NCI-H82 treated with DMSO at 0.1 percent for 48 hours (cell line): ENCODE measurements around the gene RIPK4.
"Not testable (repeated sequence)": the region's sequence is repeated elsewhere in the genome, so short reads cannot be mapped to it uniquely, and the experiment has no call there.

ENCODE experiments used
- DNase-seq: peaks from one replicate; lab custom pipeline; 2025; ENCODE audit not compliant: unreplicated experiment; lab: John Stamatoyannopoulos, UW

RIPK4 gene

DNA sequence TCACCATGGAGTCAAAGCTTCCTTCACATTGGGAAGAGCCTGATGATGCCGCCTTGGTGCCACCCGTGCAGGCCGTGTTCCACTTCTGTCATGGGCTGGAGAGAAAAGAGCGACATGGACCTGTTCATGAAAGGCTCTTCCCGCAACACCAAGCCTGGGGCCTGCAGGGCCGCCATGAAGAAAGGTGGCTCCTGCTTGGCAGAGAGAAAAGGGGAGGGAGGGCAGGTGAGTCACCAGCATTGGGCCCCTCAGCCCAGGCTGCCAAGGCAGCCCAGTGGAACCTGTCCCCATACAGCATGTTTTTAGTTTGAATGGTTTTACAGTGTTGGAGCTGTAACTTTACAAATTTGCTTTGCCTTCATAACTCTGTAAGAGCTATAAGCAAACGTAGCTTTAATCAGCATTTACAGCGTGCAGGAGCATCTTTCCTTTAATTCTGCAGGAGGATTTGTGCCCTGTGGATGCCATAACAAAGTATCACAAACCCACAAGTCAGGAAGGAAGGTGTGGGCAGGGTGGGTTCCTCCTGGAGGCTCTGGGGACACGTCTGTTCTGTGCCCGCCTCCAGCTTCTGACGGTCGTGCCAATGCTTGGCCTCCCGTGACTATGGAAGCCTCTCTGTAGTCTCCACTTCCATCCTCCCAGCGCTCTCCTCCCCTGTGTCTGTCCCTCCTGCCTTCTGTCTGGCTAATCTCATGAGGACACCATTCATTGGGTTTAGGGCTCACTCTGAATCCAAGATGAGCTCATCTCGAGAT lies 49.1 kb downstream of the RIPK4 start:
- no peak for DNase-seq

DNA sequence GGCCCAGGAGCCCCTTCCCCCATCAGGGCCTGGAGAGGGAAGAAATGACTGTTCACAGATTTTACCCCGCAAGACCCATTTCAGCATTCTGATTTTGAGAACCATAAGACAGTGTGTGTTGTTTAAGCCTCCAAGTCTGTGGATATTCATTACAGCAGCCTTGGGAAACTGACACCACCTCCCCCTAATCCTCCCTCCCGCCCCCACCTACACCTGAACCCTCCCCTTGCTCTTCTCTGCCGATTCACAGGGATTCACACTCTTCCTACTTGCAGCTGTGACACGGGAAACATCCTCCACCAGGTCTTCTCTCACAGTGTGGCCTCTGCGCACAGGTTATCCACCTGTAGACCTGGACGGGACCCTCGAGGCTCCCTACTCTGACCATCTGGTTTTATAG lies 50.1 kb downstream of the RIPK4 start:
- no peak for DNase-seq

DNA sequence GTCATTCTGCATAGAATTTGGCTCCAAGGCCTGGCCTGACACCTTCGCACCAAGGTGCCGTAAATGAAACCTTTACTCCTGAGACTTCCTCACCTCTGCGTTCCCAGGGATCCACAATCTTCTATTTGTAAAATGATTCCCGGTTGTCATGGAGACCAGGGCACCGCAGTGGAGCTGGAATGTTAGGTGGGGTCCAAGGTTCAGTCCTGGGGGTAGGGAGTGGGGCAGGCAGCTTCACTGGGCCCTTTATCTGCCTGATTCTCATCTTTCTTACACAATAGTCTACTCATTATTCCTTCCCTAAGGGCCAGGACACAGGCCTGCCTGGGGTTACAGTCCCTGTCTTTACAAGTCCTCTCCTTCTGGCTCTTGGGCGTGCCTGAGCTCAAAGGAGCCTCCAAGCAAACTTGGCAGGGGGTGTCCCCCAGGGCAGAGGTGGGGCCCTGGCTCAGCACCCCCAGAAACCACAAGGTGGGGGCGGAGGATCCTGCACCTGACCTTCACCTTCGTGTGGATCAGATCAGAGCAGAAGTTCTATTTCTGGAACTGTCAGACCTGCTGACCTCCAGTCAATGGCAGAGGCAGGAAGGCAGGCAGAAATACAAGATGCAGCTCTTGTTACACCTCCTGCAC lies 51.1 kb downstream of the RIPK4 start:
- no peak for DNase-seq

DNA sequence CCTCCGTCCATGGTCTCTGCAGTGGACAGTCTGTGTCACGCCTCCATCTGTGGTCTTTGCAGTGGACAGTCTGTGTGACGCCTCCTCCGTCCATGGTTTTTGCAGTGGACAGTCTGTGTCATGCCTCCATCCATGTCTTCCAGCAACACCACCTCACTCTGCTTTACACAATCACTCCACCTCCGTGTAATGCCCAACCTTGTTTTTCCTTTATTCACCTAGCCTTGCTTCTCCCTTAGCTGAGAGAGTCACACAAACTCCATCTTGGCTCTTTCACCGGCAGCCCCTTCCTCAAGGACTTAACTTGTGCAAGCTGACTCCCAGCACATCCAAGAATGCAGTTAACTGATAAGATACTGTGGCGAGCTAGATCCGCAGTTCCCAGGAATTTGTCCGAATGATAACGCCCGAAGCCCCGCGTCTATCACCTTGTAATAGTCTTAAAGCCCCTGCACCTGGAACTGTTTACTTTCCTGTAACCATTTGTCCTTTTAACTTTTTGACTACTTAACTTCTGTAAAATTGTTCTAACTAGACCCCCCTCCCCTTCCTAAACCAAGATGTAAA lies 52.5 kb downstream of the RIPK4 start:
- DNase-seq: not testable (repeated sequence)

DNA sequence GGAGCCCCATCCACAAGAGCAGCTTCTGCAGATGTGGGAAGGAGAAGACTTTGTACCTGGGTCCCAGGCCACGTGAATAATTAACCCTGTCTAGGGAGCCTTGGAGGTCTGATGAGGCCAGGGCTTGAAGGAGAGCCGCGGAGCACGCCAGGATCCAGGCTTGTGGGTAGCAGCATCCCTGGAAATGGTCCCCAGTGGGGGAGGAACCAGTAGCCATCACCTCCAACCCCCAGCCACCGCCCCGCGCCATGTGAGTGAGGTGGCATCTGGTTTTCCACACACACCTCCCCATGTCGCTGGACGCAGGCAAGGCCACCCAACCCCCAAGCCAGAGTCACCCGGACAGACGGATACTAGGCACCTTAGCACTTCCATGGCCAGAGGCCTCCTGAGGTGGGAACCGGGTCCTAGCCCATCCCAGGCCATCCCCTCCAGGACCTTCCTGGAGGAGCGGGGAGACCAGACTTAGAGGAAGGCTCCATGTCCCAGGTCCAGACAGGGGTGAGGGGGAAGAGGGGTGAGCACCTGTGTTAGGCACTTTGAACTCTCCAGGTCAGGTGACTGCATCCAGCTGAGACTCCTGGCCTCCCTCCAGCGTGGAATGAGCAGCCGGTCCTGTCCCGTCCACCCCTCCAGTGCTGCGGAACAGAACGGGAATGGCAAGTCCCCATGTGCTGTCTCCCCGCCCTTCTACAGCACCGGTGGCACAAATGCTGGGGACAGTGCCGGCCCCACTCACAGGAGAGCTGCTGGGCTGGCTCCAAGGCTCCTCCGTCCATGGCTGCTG lies 53.2 kb downstream of the RIPK4 start:
- no peak for DNase-seq

DNA sequence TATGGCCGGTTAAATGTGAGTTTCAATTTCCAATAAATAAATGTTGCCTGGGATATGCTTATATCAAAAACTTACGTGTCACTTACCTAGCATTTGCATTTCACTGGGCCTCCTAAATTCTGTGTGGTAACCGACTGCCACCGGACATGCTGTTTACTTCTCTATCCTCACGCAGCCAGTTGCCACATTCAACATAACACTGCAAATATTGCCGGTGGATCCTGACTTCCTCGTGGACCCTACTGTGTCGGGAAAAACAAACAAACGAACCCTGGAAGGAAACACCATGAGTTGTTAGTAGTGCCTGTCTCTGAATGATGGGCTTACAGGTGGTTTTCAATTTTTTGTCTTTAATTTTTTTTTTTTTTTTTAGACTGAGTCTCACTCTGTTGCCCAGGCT lies 54.1 kb downstream of the RIPK4 start:
- DNase-seq: no peak

DNA sequence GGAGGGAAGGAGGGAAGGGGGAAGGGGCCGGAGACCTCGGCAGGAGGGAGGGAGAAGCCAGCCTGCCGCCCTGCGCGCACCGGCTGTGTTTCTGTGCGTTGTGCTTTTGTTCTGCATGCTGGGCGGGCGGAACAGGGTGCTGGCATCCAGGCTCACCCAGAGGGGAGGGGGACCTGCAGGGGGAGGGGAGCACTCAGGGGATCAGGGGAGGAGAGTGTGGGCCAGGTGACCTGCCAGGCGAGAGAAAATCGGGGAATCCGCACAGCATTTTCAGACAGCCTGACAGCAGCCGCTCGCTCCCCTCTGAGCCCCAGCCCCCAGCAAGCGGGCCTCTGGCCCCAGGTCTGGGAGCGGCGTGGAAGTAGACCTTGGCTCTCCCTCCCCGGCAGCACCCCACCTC lies 54.7 kb downstream of the RIPK4 start:
- no peak for DNase-seq

DNA sequence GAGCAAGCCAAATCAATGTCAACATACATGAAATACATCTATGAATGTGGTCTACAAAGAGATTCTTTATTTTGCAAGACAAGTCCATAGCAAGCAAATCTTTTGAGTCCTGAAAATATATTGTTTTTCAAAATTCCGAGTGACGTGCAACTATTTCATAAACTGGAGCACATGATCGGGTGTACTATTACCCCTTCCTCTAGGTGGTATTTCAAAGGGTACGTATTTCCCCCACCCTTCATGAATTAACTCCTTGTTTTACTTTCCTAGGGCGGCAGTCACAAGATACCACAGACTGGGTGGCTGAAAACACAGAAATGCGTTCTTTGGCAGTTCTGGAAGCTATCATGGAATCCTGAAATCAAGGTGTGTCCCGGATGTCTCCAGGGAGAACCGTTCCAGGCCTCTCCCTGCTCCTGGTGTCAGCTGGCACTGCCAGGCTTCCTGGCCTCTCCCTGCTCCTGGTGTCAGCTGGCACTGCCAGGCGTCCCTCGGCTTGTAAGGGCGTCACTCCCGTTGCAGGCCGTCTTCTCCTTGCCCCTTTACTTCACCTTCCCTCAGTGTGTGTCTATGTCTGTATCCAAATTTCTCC lies 55.3 kb downstream of the RIPK4 start:
- DNase-seq: no peak

DNA sequence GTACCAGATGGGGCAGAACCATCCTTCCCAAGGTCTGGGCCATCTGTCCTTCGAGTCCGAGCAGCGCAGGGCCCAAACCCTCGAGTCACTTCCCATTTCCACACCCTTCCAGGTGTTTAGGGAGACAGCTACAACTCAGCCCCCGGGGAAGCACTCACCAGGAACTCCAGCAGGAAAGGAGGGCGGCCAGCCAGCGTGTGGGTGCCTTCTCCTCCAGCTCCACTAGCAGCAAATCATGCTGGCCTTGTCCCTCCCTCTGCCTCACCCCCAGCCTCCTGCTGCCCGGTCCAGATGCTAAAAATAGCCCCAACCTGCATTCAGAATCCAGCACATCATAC lies 56.1 kb downstream of the RIPK4 start:
- no peak for DNase-seq

DNA sequence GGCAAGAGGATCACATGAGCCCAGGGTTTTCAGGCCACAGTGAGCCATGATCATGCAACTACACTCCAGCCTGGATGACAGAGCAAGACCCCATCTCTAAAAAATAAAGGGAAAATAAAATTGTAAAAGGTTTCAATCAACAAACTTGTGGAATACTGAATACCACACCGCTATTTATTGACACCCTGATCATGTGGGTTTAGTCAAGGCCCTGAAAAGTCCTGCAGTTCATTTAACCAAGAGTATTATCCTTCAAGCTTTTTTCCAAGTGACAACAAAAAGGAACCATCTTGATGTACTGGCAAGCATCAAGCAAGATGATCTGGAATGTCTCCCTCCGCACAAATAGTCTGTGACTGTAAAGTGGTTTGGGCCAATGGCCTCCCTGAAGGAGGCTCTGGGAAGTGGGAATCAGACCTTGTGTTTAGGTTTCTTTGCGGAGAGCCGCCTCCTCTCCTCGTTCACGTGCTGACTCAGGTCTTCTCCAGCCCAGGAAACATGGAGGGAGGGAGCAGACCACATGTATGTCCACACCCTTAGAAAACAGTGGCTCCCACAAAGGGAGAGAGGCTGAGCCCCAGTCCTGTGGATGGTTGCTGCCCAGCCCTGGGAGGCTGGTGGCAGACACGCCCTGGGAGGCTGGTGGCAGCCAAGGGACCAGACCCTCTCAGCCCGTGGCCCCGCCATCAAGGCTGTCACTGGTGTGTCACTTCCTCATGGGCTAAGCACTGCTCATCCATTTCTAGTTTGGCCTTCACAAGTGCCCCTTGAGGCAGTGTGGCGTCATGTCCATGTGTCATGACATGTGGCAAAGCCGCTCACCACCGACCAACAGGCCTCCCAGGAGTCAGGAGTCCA lies 56.7 kb downstream of the RIPK4 start:
- DNase-seq: no peak

DNA sequence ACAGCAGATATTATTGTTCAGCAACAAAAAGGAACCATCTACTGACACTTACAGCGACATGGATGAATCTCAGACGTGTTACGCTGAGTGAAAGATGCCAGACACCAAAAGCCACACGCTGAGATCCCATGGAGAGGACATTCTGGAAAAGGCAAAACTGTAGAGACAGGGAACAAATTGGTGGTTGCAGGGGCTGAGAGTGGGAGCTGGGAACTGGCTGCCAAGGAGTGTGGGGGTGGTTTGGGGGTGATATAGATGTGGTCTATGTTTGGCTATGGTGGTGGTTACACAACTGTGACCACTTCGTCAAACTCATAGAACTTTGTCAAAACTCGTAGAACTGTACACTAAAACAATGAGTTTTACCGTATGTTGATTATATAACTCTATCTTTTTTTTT lies 57.7 kb downstream of the RIPK4 start:
- DNase-seq: no peak

DNA sequence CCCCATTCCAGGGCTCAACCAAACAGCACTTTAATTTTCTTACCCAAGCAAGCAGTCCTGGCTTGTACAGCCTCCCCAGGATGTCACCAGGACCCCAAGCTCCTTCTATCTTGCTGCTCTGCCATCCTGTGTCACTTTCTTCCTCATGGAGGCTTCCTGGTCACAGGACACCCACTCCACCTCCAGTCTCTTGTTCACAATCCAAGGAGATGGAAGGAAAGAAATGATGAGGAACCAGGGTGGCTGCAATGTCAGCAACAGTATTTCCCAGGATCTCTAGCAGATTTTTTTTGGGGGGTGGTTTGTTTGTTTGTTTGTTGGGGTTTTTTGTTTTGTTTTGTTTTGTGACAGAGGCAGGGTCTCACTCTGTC lies 58.9 kb downstream of the RIPK4 start:
- no peak for DNase-seq

DNA sequence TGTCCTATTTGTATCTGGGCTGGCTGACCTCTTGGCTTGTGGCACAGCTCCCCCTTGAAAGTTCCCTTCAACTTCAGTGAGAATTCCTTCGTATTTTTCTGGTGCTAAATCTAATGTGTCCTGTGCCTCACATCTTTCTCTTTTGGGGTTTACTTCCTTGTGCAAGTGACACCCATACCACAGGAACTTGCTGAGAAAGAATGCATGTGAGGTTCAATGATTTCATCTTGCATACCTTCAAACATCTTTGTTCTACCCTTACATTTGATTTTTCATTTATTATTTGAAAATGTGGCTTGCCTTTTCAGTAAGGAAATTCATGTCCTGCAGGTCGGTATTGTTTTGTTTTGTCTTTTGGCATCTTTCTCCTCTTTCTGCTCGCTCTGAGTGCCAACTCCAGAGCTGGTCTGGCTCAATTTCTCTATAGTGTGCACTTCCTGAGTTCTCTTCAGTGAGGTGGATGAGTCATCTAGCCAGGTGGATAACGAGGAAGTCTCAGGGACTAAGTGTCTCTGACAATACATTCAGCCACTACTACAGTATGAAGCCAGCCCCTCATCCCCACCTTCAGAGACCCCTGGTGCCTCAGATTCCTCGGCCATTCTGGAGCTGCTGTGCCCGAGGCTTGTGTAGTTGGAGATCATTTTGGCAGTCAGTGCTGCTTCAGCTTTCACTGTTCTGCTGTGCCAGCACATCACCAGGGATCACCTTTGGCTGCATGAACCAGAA lies 59.5 kb downstream of the RIPK4 start:
- DNase-seq: no peak

DNA sequence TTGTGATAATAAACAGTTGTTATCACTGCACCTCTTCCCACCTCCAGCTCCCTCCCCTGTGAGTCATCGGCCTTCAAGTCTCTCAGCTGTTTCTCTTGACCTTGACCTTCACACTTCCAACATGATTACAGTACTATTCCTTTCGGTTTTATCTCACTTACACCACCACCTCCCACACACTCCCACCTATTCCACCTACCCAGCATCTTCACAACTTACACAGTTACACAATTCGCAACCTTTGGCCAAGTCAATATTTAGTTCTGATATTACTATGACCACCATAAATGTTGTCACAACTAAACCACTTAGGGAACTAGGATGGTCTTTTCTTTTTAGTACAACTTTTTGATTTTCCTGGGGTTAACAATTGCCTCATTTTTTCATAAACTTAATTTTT lies 60.2 kb downstream of the RIPK4 start:
- DNase-seq: no peak

DNA sequence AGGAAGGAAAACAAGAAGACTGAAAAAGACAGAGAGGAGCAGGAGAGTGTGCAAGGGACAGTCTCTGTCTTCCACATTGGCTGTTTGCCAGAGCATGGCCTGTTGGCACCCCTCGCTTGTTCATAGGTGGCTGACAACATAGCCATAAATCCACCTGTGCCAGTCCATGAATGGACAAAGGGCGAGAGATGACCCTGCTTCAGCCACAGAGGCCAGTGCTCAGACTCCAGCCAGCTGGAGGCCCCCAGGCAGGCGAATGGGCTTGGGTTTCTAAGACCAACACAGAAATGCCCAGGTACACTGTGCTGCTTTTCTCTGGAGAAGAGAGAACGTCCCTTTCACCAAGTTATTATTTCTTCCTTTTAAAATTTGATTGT lies 60.6 kb downstream of the RIPK4 start:
- no peak for DNase-seq

DNA sequence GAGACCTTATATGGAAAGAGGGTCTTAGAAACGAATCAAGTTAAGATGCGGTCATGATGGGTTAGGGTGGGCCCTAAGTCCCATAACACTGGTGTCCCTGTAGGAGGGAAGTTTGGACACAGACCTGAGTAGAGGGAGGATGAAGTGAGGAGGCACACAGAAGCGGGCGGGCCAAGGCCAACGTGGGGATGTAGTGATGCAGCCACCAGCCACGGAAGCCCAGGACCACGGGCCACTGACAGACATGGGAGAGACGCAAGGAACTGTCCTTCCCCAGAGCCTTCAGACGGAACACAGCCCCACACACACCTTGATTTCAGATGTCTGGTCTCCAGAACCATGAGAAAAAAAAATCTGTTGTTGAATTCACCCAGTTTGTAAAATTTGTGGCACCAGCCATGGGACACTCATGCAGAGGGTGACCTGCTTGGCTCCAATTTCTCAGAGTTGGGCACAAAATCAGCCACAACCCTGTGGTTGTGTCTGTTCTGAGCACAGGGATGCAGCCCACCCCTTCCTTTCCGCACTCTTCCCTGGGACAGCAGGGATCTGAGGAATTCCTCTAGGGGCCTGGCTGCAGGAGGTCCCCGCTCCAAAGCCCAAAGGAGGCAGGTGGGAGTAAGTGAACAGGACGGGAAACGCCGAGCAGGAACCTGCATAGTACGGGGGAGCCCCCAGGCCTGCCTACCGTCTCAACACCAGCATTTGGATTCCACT lies 61.1 kb downstream of the RIPK4 start:
- DNase-seq: no peak

DNA sequence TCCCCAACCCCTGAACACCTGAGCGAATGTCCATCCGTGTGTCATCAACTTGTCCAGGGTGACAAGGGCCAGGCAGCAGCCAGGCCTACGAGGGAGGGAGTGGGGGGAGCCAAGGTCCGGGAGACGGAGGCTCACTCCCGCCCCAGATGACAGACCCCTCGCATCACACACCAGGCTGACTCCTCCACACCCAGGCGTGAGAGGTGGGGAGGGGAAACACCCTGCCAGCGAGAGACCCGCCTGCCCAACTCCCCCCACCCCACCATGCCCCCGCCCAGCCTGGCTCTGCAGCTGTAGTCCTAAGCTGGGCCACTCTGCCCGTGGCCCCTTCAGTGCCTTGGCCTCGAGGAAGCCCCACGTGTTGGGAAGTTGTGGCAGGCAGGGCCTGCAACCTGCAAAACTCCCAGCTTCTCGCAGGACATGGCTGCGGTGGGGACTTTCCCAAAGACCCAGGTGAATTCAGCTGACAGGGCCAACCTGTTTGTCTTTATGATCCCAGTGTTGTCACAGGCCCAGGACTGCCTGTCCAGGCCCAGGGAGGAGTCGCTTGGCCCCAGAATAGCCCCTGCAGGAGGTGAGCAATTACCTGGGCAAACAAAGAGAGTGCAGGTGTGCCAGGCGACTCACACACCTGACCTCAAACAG lies 62.9 kb downstream of the RIPK4 start:
- DNase-seq: no peak

DNA sequence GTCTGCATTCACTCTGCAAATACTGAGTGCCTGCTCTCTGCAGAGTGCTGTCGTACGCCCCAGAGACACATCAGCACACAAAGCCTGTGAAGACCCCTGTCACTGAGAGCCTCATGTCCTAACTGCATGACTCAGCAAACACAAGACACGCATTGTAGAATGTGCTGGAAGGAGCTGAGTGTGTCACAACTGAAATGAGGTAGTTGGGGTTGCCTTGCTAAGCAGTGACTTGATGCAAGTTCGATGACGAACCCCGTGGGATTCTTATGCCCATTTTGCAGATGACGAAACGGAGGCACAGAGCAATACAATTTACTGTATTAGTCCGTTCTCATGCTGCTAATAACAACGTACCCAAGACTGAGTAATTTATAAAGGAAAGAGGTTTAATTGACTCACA lies 65.1 kb downstream of the RIPK4 start:
- no peak for DNase-seq

DNA sequence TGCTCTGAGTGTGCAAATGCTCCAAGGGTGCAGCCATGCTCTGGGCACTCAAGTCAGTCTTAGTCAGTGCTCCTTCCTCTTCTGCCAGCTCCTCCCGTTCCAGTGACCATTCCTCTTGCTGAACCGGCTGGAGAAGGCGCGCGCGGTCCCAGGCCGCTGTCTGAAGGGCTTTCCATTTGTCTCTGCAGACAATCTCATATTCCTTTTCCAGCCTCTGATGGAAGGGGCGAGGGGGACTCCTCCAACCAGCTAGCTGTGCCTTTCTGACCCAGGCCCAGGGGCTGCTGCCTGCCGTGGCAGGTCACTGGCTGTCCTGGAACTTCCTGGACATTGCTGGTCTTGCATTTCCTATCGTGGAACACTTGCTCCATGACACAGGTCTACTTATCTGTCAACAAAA lies 67.5 kb downstream of the RIPK4 start:
- no peak for DNase-seq
